Measurements from ENCODE around the gene TMEM108. TPM values are rescaled to one million over a fixed set of nuclear protein-coding genes. Genes with fewer than 3 reads are reported as not detected.
"Not testable (repeated sequence)": the region's sequence is repeated elsewhere in the genome, so short reads cannot be mapped to it uniquely, and the experiment has no call there.

The TMEM108 gene
- polyA plus RNA-seq, 1 donor from 2014 or later = 2.1 TPM

- no peak overlapping the region for H2AFZ ChIP-seq (ENCODE audit: low read depth, low read length)
- H3K4me3 ChIP-seq (ENCODE audit: low read length) = no peak overlapping the region
- H3K27me3 ChIP-seq (ENCODE audit: insufficient read depth, low read depth, low read length) = no peaks in the 10 kb centered on the region
- no peak overlapping the region for H3K27ac ChIP-seq (ENCODE audit: low read length)
- no peaks in the 10 kb centered on the region for H3F3A ChIP-seq (ENCODE audit: insufficient read depth, low read length, poor library complexity, severe bottlenecking)
- no peaks in the 10 kb centered on the region for H3K79me2 ChIP-seq (replicated peaks; ENCODE audit: insufficient read depth, low read length)
- H3K9me2 ChIP-seq (ENCODE audit: insufficient read depth, low read length) = no peaks in the 10 kb centered on the region
- H3K4me2 ChIP-seq (ENCODE audit: low read length) = no peak overlapping the region
- no peaks in the 10 kb centered on the region for H3K9me3 ChIP-seq (ENCODE audit: low read length)
- no peak overlapping the region for H3K9ac ChIP-seq (ENCODE audit: low read length)
- H4K20me1 ChIP-seq (ENCODE audit: insufficient read depth) = no peaks in the 10 kb centered on the region
- no peak for TF ChIP-seq MXI1 (conservative IDR thresholded peaks at IDR 0.05; ENCODE audit: poor library complexity, severe bottlenecking)
- no peak for TF ChIP-seq RAD21 (conservative IDR thresholded peaks at IDR 0.05)
- TF ChIP-seq EZH2 (IDR thresholded peaks at IDR 0.05; ENCODE audit: borderline replicate concordance, insufficient read depth, low read length, poor library complexity, severe bottlenecking) = no peak
- TF ChIP-seq CTCF (IDR thresholded peaks at IDR 0.05; ENCODE audit: poor library complexity, severe bottlenecking) = no peak
- TF ChIP-seq EP300 (conservative IDR thresholded peaks at IDR 0.05; ENCODE audit: poor library complexity, severe bottlenecking) = no peak
- TF ChIP-seq TAF1 (IDR thresholded peaks at IDR 0.05; ENCODE audit: low read depth) = no peak
- no peak for TF ChIP-seq POLR2AphosphoS5 (IDR thresholded peaks at IDR 0.05)
- no peak for TF ChIP-seq REST (IDR thresholded peaks at IDR 0.05; ENCODE audit: borderline replicate concordance)
- TF ChIP-seq SMC3 (conservative IDR thresholded peaks at IDR 0.05; ENCODE audit: poor library complexity) = no peak
- no peaks in the 10 kb centered on the region for H3K36me3 ChIP-seq (ENCODE audit: insufficient read depth, low read length)
Observed at GRCh38 chr3:132997404-132998185, 40.6 kb upstream of the TMEM108 start.

- H3K9ac ChIP-seq (ENCODE audit: low read length); H3K4me2 ChIP-seq (ENCODE audit: low read length); H3K36me3 ChIP-seq (ENCODE audit: insufficient read depth, low read length); H3K9me2 ChIP-seq (ENCODE audit: insufficient read depth, low read length); H3K4me3 ChIP-seq (ENCODE audit: low read length); H3K9me3 ChIP-seq (ENCODE audit: low read length); H3F3A ChIP-seq (ENCODE audit: insufficient read depth, low read length, poor library complexity, severe bottlenecking); H3K79me2 ChIP-seq (replicated peaks; ENCODE audit: insufficient read depth, low read length); H3K27ac ChIP-seq (ENCODE audit: low read length); H4K20me1 ChIP-seq (ENCODE audit: insufficient read depth); H3K27me3 ChIP-seq (ENCODE audit: insufficient read depth, low read depth, low read length); H2AFZ ChIP-seq (ENCODE audit: low read depth, low read length): not testable (repeated sequence)
Observed at GRCh38 chr3:133005032-133005431, 33.2 kb upstream of the TMEM108 start.

Data from neural cell (in vitro differentiated cells).